AG04450 (cell line): ENCODE results near the gene CTSH. TPM values are rescaled to one million over a fixed set of nuclear protein-coding genes. Genes with fewer than 3 reads are reported as not detected.

Source experiments
- CTCF ChIA-PET: fragments of 300-600, 350-600 bp; formaldehyde crosslinking; extraction: SDS; loops from one replicate; lab custom pipeline; 2022; ENCODE audit warnings: antibody characterized with exemption, inconsistent platforms; lab: Charles Lee
- POLR2A ChIA-PET: fragments of 350-600 bp; formaldehyde crosslinking; extraction: SDS; loops from one replicate; lab custom pipeline; 2021; ENCODE audit warnings: antibody characterized with exemption, inconsistent platforms; lab: Yijun Ruan, JAX
- DNase-seq: peaks from one replicate; pipeline ENCODE4 v3.0.0-alpha.2; 2011; ENCODE audit warnings: low read depth, low spot score
- H3K27ac ChIP-seq: one replicate; pipeline ENCODE4 v1.5.1; 2012; ENCODE audit warnings: low read depth, low read length, control low read depth
- H3K27me3 ChIP-seq: one replicate; pipeline ENCODE4 v1.6.0; 2012; ENCODE audit warnings: low read length; ENCODE audit not compliant: control insufficient read depth, insufficient read depth
- H3K4me3 ChIP-seq: 2 replicates; pipeline ENCODE4 v1.5.1; 2011; ENCODE audit warnings: mild to moderate bottlenecking, low read depth, low read length, control low read depth
- H3K9me3 ChIP-seq: 2 replicates; pipeline ENCODE4 v1.5.1; 2012; ENCODE audit warnings: low read length; ENCODE audit not compliant: control insufficient read depth, insufficient read depth
- polyA plus RNA-seq: library from polyadenylated mRNA; depleted of rRNA; stranded (reverse); fragments of >200 nt; gene quantifications from 2 replicates; pipeline ENCODE4 v1.2.3, GENCODE V29; 2011
- TF ChIP-seq, protein P1 (sequence below): IDR thresholded peaks from 2 replicates; pipeline ENCODE4 v1.5.1; 2011; ENCODE audit warnings: low read depth, low read length, control low read depth, inconsistent platforms

Gene CTSH
- polyA plus RNA-seq, 1 experiment = 4.8 TPM

GRCh38 chr15:78943692-78944091, 1.2 kb downstream of the CTSH start:
- H3K4me3 ChIP-seq = no peak overlapping the region
- no peak for DNase-seq
- POLR2A ChIA-PET = no interaction called here
- H3K27ac ChIP-seq = no peak overlapping the region
- CTCF ChIA-PET = interaction anchor here (0.6 to 1.0 kb wide), 2 partner anchors 238 to 241 kb away, joined by 3 read pairs; no protein-coding TSS in a partner anchor
- TF ChIP-seq, protein P1, sequence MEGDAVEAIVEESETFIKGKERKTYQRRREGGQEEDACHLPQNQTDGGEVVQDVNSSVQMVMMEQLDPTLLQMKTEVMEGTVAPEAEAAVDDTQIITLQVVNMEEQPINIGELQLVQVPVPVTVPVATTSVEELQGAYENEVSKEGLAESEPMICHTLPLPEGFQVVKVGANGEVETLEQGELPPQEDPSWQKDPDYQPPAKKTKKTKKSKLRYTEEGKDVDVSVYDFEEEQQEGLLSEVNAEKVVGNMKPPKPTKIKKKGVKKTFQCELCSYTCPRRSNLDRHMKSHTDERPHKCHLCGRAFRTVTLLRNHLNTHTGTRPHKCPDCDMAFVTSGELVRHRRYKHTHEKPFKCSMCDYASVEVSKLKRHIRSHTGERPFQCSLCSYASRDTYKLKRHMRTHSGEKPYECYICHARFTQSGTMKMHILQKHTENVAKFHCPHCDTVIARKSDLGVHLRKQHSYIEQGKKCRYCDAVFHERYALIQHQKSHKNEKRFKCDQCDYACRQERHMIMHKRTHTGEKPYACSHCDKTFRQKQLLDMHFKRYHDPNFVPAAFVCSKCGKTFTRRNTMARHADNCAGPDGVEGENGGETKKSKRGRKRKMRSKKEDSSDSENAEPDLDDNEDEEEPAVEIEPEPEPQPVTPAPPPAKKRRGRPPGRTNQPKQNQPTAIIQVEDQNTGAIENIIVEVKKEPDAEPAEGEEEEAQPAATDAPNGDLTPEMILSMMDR = no peak
- no peaks in the 10 kb centered on the region; the same call in 1 of the 2 replicates for H3K9me3 ChIP-seq
- peaks cover 37% of the 10 kb centered on the region for H3K27me3 ChIP-seq

- POLR2A ChIA-PET = no interaction called here
- no peak for DNase-seq
- H3K27ac ChIP-seq = no peak overlapping the region
Measured at GRCh38 chr15:78942741-78943140, 2.1 kb downstream of the CTSH start.

GRCh38 chr15:78938658-78939488, 6.0 kb downstream of the CTSH start:
- Histone ChIP-seq H3K9me3 (no peaks in the 10 kb centered on the region; the same call in 1 of the 2 replicates), H3K27me3 (peaks cover 15% of the 10 kb centered on the region), H3K4me3 (no peak overlapping the region), H3K27ac (no peak overlapping the region)
- DNase-seq = no peak
- POLR2A ChIA-PET = no interaction called here
- CTCF ChIA-PET = no interaction called here
- TF ChIP-seq, protein P1 = no peak

More at GRCh38 chr15:78942741-78943140, 2.1 kb downstream of the CTSH start:
- peaks cover 33% of the 10 kb centered on the region for H3K27me3 ChIP-seq
- CTCF ChIA-PET = interaction anchor here (1.0 kb wide), 1 partner anchor 242 kb away, joined by 3 read pairs; no protein-coding TSS in a partner anchor
- no peak overlapping the region for H3K4me3 ChIP-seq
- H3K9me3 ChIP-seq = no peaks in the 10 kb centered on the region; the same call in 1 of the 2 replicates
- TF ChIP-seq, protein P1 = no peak

- TF ChIP-seq, protein P1 = no peak
- H3K27me3 ChIP-seq = peaks cover 7% of the 10 kb centered on the region
- no peak overlapping the region for H3K4me3 ChIP-seq
- no peak for DNase-seq
- ChIA-PET POLR2A (no interaction called here), CTCF (interaction anchor here (1.4 kb wide), 1 partner anchor 247 kb away, joined by 3 read pairs; no protein-coding TSS in a partner anchor)
- H3K27ac ChIP-seq = no peak overlapping the region
- no peaks in the 10 kb centered on the region for H3K9me3 ChIP-seq
Measured at GRCh38 chr15:78937132-78937739, 7.6 kb downstream of the CTSH start.

DNA sequence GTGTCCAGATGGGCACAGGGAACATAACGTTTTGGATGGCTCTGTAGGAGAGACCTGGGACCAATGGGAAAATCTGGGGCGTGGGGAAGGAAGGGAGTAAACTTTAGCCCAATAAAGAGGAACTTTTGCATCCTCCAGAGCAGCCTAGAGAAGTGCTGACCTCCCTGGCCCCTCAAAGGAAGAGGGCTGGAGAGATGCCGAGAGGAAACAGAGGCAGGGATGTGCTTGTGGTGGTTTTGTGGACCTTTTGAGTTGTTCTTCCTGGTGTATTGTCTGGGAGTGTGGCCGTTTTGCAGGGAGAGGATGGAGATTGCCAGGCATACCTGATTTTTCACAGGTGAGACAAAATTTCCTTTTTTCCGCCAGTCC, 10.2 kb downstream of the CTSH start:
- CTCF ChIA-PET = no interaction called here
- Histone ChIP-seq H3K27ac (no peak overlapping the region), H3K27me3 (peaks cover 7% of the 10 kb centered on the region), H3K4me3 (no peak overlapping the region), H3K9me3 (no peaks in the 10 kb centered on the region; the same call in 1 of the 2 replicates)
- DNase-seq = no peak
- TF ChIP-seq, protein P1 = no peak
- POLR2A ChIA-PET = no interaction called here
